ENCODE results near the gene FHL3.

GRCh38 chr1:37999430-38000232, 5.7 kb downstream of the FHL3 start:
- TF ChIP-seq CTCF (IDR thresholded peaks at IDR 0.05; ENCODE audit: extremely low read depth in 1 of 2, insufficient read depth in 1 of 2, low read depth in 1 of 2, low read length in 2 of 2) (no peak), POLR2A (IDR thresholded peaks at IDR 0.05; ENCODE audit: low read depth, low read length) (peak; percentile 27), JUN (IDR thresholded peaks at IDR 0.05; ENCODE audit: borderline replicate concordance, insufficient read depth, insufficient read length, low read depth) (peak; percentile 85)
